H9 (cell line): ENCODE measurements around the gene DDO. TPM values are rescaled to one million over a fixed set of nuclear protein-coding genes. Genes with fewer than 3 reads are reported as not detected.
"Not testable (repeated sequence)": the region's sequence is repeated elsewhere in the genome, so short reads cannot be mapped to it uniquely, and the experiment has no call there.

Experiments used
- DNase-seq: peaks from one replicate; pipeline ENCODE4 v3.0.0-alpha.2; 2017
- H2AFZ ChIP-seq: one replicate; pipeline ENCODE4 v1.6.1; 2013; ENCODE audit warnings: mild to moderate bottlenecking, low read length, control low read depth, moderate library complexity
- H2AK5ac ChIP-seq: 2 replicates; pipeline ENCODE4 v1.6.1; 2013; ENCODE audit warnings: low read length, control low read depth, mixed read lengths; ENCODE audit not compliant: insufficient read length
- H2BK120ac ChIP-seq: one replicate; pipeline ENCODE4 v1.6.1; 2013; ENCODE audit warnings: low read depth, mild to moderate bottlenecking, low read length, control low read depth, inconsistent platforms; ENCODE audit not compliant: poor library complexity, severe bottlenecking
- H2BK12ac ChIP-seq: 2 replicates; pipeline ENCODE4 v1.6.1; 2013; ENCODE audit warnings: low read length, control low read depth, mixed read lengths, low read depth; ENCODE audit not compliant: insufficient read length
- H2BK15ac ChIP-seq: 2 replicates; pipeline ENCODE4 v1.6.1; 2013; ENCODE audit warnings: low read depth, low read length, control low read depth
- H2BK20ac ChIP-seq: one replicate; pipeline ENCODE4 v1.6.1; 2013; ENCODE audit warnings: low read depth, mild to moderate bottlenecking, low read length, control low read depth, inconsistent platforms; ENCODE audit not compliant: poor library complexity, severe bottlenecking
- H2BK5ac ChIP-seq: 2 replicates; pipeline ENCODE4 v1.6.1; 2013; ENCODE audit warnings: low read length, control low read depth, mixed read lengths; ENCODE audit not compliant: insufficient read length
- H3K14ac ChIP-seq: 2 replicates; pipeline ENCODE4 v1.6.1; 2013; ENCODE audit warnings: low read length, control low read depth; ENCODE audit not compliant: insufficient read depth
- H3K18ac ChIP-seq: 2 replicates; pipeline ENCODE4 v1.6.1; 2013; ENCODE audit warnings: low read depth, mild to moderate bottlenecking, mixed read lengths, low read length, control low read depth; ENCODE audit not compliant: insufficient read length
- H3K23ac ChIP-seq: 2 replicates; pipeline ENCODE4 v1.6.1; 2013; ENCODE audit warnings: low read length, control low read depth, mixed read lengths, low read depth; ENCODE audit not compliant: insufficient read length
- H3K23me2 ChIP-seq: 2 replicates; pipeline ENCODE4 v1.6.1; 2013; ENCODE audit warnings: low read depth, mild to moderate bottlenecking, mixed read lengths, low read length, control low read depth; ENCODE audit not compliant: insufficient read length, poor library complexity, severe bottlenecking
- H3K27ac ChIP-seq: 2 replicates; pipeline ENCODE4 v1.5.1; 2013; ENCODE audit warnings: low read length, control low read depth, mixed read lengths, low read depth; ENCODE audit not compliant: insufficient read length
- H3K27me3 ChIP-seq: 2 replicates; pipeline ENCODE4 v1.6.1; 2013; ENCODE audit warnings: low read length, control low read depth, inconsistent platforms; ENCODE audit not compliant: insufficient read depth
- H3K4ac ChIP-seq: 2 replicates; pipeline ENCODE4 v1.6.1; 2013; ENCODE audit warnings: low read depth, mild to moderate bottlenecking, control low read depth, inconsistent platforms, low read length, moderate library complexity
- H3K4me1 ChIP-seq: 2 replicates; pipeline ENCODE4 v1.6.1; 2013; ENCODE audit warnings: low read length, control low read depth, inconsistent platforms; ENCODE audit not compliant: insufficient read depth
- H3K4me2 ChIP-seq: 2 replicates; pipeline ENCODE4 v1.6.1; 2013; ENCODE audit warnings: low read length, control low read depth, mixed read lengths; ENCODE audit not compliant: insufficient read length, insufficient read depth
- H3K56ac ChIP-seq: 2 replicates; pipeline ENCODE4 v1.6.1; 2013; ENCODE audit warnings: low read depth, mild to moderate bottlenecking, mixed read lengths, low read length, control low read depth; ENCODE audit not compliant: insufficient read length
- H3K79me1 ChIP-seq: 2 replicates; pipeline ENCODE4 v1.6.1; 2013; ENCODE audit warnings: low read depth, mild to moderate bottlenecking, moderate library complexity, low read length, control low read depth, inconsistent platforms; ENCODE audit not compliant: insufficient read depth, poor library complexity, severe bottlenecking
- H3K79me2 ChIP-seq: 2 replicates; pipeline ENCODE4 v1.6.1; 2013; ENCODE audit warnings: low read length, control low read depth, inconsistent platforms; ENCODE audit not compliant: insufficient read depth
- H3K9ac ChIP-seq: 2 replicates; pipeline ENCODE4 v1.6.1; 2013; ENCODE audit warnings: low read length, control low read depth, mixed read lengths; ENCODE audit not compliant: insufficient read length; ENCODE audit errors: extremely low read depth
- H3K9me3 ChIP-seq: one replicate; pipeline ENCODE4 v1.6.1; 2013; ENCODE audit warnings: low read depth, low read length, inconsistent platforms; ENCODE audit not compliant: control insufficient read depth
- H3T11ph ChIP-seq: one replicate; pipeline ENCODE4 v1.6.1; 2013; ENCODE audit warnings: mild to moderate bottlenecking, low read length, control low read depth, inconsistent platforms
- H4K20me1 ChIP-seq: one replicate; pipeline ENCODE4 v1.6.1; 2013; ENCODE audit not compliant: control insufficient read depth, insufficient read length, insufficient read depth
- H4K5ac ChIP-seq: 2 replicates; pipeline ENCODE4 v1.6.1; 2013; ENCODE audit warnings: low read depth, mild to moderate bottlenecking, mixed read lengths, low read length, control low read depth; ENCODE audit not compliant: insufficient read length
- H4K8ac ChIP-seq: replicated peaks from 2 replicates; pipeline ENCODE4 v1.6.1; 2013; ENCODE audit warnings: low read length, control low read depth, mixed read lengths, low read depth; ENCODE audit not compliant: insufficient read length
- H4K91ac ChIP-seq: 2 replicates; pipeline ENCODE4 v1.6.1; 2013; ENCODE audit warnings: low read depth, mild to moderate bottlenecking, moderate library complexity, mixed read lengths, low read length, control low read depth; ENCODE audit not compliant: insufficient read length
- H3K27ac Mint-ChIP-seq, 3 experiments: 2 replicates in 2 of 3; 3 replicates in 1 of 3; pipeline ENCODE4 v1.8.0; 2020 to 2021; ENCODE audit warnings: mixed read lengths in 3 of 3, mild to moderate bottlenecking in 1 of 3, moderate library complexity in 1 of 3
- H3K27me3 Mint-ChIP-seq: 2 replicates; pipeline ENCODE4 v1.8.0; 2021; ENCODE audit warnings: low read depth, mild to moderate bottlenecking, moderate library complexity, mixed read lengths
- H3K36me3 Mint-ChIP-seq, 3 experiments: 2 replicates in 2 of 3; 3 replicates in 1 of 3; pipeline ENCODE4 v1.8.0; 2020 to 2021; ENCODE audit warnings: low read depth in 3 of 3, mixed read lengths in 3 of 3; ENCODE audit not compliant: insufficient read depth in 1 of 3
- H3K4me1 Mint-ChIP-seq, 2 experiments: 2 replicates each; pipeline ENCODE4 v1.8.0; 2020; ENCODE audit warnings: mixed read lengths in 2 of 2
- H3K4me3 Mint-ChIP-seq, 2 experiments: 2 replicates in 1 of 2; 3 replicates in 1 of 2; pipeline ENCODE4 v1.8.0; 2020 to 2021; ENCODE audit warnings: mild to moderate bottlenecking in 2 of 2, mixed read lengths in 2 of 2, moderate library complexity in 1 of 2
- H3K9me3 Mint-ChIP-seq, 2 experiments: 2 replicates in 1 of 2; 3 replicates in 1 of 2; pipeline ENCODE4 v1.8.0; 2020; ENCODE audit warnings: mild to moderate bottlenecking in 2 of 2, mixed read lengths in 2 of 2, moderate library complexity in 1 of 2
- WGBS: extraction: QIAGEN DNeasy Blood & Tissue Kit; methylation state at CpG from one replicate; pipeline ENCODE4 v1.1.7; 2013; ENCODE audit warnings: missing lambda C conversion rate, low lambda C conversion rate, mixed read lengths; ENCODE audit not compliant: insufficient read length; ENCODE audit errors: extremely low coverage; 5-methylcytosine and 5-hydroxymethylcytosine counted together
- total RNA-seq: library from RNA; stranded (reverse); gene quantifications from 2 replicates; pipeline ENCODE4 v1.2.1, GENCODE V29; 2021
- TF ChIP-seq, protein P1 (sequence below): fragments of 200-600 bp; sonication (generic); conservative IDR thresholded peaks from 3 replicates; pipeline ENCODE4 v1.8.0; 2021; ENCODE audit warnings: antibody characterized with exemption, mild to moderate bottlenecking

DDO gene
- total RNA-seq, 1 experiment from 2014 or later, result not detected

DNA sequence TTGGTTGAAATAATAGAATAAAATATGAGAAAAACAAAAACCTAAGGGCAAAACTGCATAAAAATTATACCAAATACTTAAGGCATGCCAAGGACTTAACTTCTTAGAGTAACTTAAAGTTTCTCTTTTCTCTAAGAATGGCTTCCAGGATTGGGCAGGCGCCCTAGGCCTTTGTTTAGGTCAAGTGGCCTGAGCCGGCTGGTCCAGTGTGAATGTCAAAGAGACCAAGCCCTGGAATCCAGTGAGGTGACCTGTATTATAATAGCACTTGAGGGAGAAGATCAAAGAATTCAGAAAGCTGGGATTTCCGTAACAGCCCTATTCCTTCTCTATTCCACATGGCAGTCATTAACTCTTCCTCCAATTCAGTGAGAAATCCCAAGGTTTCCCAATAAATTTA lies 63.8 kb downstream of the DDO start:
- H4K8ac ChIP-seq, result no peak overlapping the region
- peaks cover 43 to 47% of the 10 kb centered on the region in 2 experiments for H3K4me1 Mint-ChIP-seq
- H3K27ac ChIP-seq, result no peak overlapping the region
- H3K4me1 ChIP-seq, result peaks cover 7% of the 10 kb centered on the region; the same call in 1 of the 2 replicates
- no peak overlapping the region for H3K18ac ChIP-seq
- no peak overlapping the region for H2BK12ac ChIP-seq
- no peak overlapping the region for H3K14ac ChIP-seq
- H2BK120ac ChIP-seq, result no peak overlapping the region
- TF ChIP-seq, protein P1, sequence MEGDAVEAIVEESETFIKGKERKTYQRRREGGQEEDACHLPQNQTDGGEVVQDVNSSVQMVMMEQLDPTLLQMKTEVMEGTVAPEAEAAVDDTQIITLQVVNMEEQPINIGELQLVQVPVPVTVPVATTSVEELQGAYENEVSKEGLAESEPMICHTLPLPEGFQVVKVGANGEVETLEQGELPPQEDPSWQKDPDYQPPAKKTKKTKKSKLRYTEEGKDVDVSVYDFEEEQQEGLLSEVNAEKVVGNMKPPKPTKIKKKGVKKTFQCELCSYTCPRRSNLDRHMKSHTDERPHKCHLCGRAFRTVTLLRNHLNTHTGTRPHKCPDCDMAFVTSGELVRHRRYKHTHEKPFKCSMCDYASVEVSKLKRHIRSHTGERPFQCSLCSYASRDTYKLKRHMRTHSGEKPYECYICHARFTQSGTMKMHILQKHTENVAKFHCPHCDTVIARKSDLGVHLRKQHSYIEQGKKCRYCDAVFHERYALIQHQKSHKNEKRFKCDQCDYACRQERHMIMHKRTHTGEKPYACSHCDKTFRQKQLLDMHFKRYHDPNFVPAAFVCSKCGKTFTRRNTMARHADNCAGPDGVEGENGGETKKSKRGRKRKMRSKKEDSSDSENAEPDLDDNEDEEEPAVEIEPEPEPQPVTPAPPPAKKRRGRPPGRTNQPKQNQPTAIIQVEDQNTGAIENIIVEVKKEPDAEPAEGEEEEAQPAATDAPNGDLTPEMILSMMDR, result no peak
- H3K4me2 ChIP-seq, result no peak overlapping the region
- peaks cover 14% of the 10 kb centered on the region for H3K27me3 Mint-ChIP-seq
- H3K27ac Mint-ChIP-seq, result peak overlapping the region in 1 of 3 experiments; percentile 54; a peak in 1 of 7 replicates
- H4K91ac ChIP-seq, result no peak overlapping the region
- H2AFZ ChIP-seq, result no peak overlapping the region
- H3K56ac ChIP-seq, result no peak overlapping the region
- H3K9ac ChIP-seq, result no peak overlapping the region
- H3K79me1 ChIP-seq, result no peaks in the 10 kb centered on the region
- no peak overlapping the region for H3K4me3 Mint-ChIP-seq
- H3K9me3 ChIP-seq, result no peaks in the 10 kb centered on the region
- H3K23me2 ChIP-seq, result no peaks in the 10 kb centered on the region
- no peak overlapping the region for H3K4ac ChIP-seq
- no peaks in the 10 kb centered on the region for H3K36me3 Mint-ChIP-seq
- no peaks in the 10 kb centered on the region; a peak in 1 of 5 replicates for H3K9me3 Mint-ChIP-seq
- no peak overlapping the region for H3K23ac ChIP-seq
- peaks cover 1% of the 10 kb centered on the region; the same call in 1 of the 2 replicates for H3K27me3 ChIP-seq
- H2AK5ac ChIP-seq, result no peak overlapping the region
- WGBS, result no CpG with 5 or more reads among the region's 3 CpGs
- no peak overlapping the region for H2BK20ac ChIP-seq
- H3K79me2 ChIP-seq, result no peaks in the 10 kb centered on the region
- no peak overlapping the region for H3T11ph ChIP-seq
- no peak overlapping the region for H2BK5ac ChIP-seq
- H2BK15ac ChIP-seq, result no peak overlapping the region
- no peak overlapping the region for H4K5ac ChIP-seq
- no peak for DNase-seq
- no peaks in the 10 kb centered on the region for H4K20me1 ChIP-seq

DNA sequence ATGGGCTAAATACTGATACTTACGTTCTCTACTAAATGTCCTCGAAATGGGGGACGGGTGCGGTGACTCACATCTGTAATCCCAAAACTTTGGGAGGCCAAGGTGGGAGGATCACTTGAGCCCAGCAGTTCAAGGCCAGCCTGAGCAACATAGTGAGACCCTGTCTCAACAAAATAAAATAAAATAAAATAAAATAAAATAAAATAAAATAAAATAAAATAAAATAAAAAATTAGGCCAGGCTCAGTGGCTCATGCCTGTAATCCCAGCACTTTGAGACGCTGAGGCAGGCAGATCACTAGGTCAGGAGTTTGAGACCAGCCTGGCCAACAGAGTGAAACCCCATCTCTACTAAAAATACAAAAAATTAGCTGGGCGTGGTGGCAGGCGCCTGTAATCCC lies 64.8 kb downstream of the DDO start:
- H3K18ac ChIP-seq, H3K4me1 ChIP-seq, H3K56ac ChIP-seq, H4K5ac ChIP-seq, H3K4ac ChIP-seq, H3K27ac Mint-ChIP-seq, H3K27me3 Mint-ChIP-seq, H2AFZ ChIP-seq, H3K23ac ChIP-seq, H3K9ac ChIP-seq, H3K27me3 ChIP-seq, H2BK120ac ChIP-seq, H4K8ac ChIP-seq, H3K4me2 ChIP-seq, H4K20me1 ChIP-seq, H2BK20ac ChIP-seq, H2BK5ac ChIP-seq, H3K9me3 ChIP-seq, H3K79me2 ChIP-seq, H2AK5ac ChIP-seq, H3K27ac ChIP-seq, H2BK12ac ChIP-seq, DNase-seq, H3T11ph ChIP-seq, H4K91ac ChIP-seq, H3K14ac ChIP-seq, H3K23me2 ChIP-seq, H3K4me3 Mint-ChIP-seq, H3K9me3 Mint-ChIP-seq, H3K79me1 ChIP-seq, H2BK15ac ChIP-seq, H3K36me3 Mint-ChIP-seq: not testable (repeated sequence)
- peaks cover 38 to 39% of the 10 kb centered on the region in 2 experiments for H3K4me1 Mint-ChIP-seq
- whole genome bisulfite sequencing, result no CpG with 5 or more reads among the region's 7 CpGs
